Measurements from ENCODE around the gene COL5A1.
"Not testable (repeated sequence)": the region's sequence is repeated elsewhere in the genome, so short reads cannot be mapped to it uniquely, and the experiment has no call there.

Gene COL5A1

GRCh38 chr9:134712243-134712642 lies 70.6 kb downstream of the COL5A1 start:
- DNase-seq = no peak

- no peak for DNase-seq
Measured at GRCh38 chr9:134712926-134713325, 71.3 kb downstream of the COL5A1 start.

- not testable (repeated sequence) for DNase-seq
Measured at GRCh38 chr9:134715536-134715935, 73.9 kb downstream of the COL5A1 start.

GRCh38 chr9:134716067-134716466 lies 74.5 kb downstream of the COL5A1 start:
- no peak for DNase-seq

- no peak for DNase-seq
Measured at GRCh38 chr9:134717056-134717455, 75.5 kb downstream of the COL5A1 start.

- no peak for DNase-seq
Measured at GRCh38 chr9:134717924-134718645, 76.5 kb downstream of the COL5A1 start.

GRCh38 chr9:134719331-134719730 lies 77.7 kb downstream of the COL5A1 start:
- DNase-seq = no peak

GRCh38 chr9:134720136-134720753 lies 78.6 kb downstream of the COL5A1 start:
- no peak for DNase-seq

- DNase-seq = no peak
Measured at GRCh38 chr9:134720796-134721195, 79.2 kb downstream of the COL5A1 start.

- DNase-seq = no peak
Measured at GRCh38 chr9:134721344-134721743, 79.7 kb downstream of the COL5A1 start.

GRCh38 chr9:134722120-134722701 lies 80.6 kb downstream of the COL5A1 start:
- no peak for DNase-seq

GRCh38 chr9:134723037-134723436 lies 81.4 kb downstream of the COL5A1 start:
- DNase-seq = no peak

GRCh38 chr9:134723491-134724190 lies 82.0 kb downstream of the COL5A1 start:
- no peak for DNase-seq

GRCh38 chr9:134724202-134724911 lies 82.8 kb downstream of the COL5A1 start:
- DNase-seq = no peak

- DNase-seq = no peak
Measured at GRCh38 chr9:134724912-134725604, 83.5 kb downstream of the COL5A1 start.

GRCh38 chr9:134725605-134725940 lies 84.0 kb downstream of the COL5A1 start:
- DNase-seq = peak; percentile 42

GRCh38 chr9:134726026-134726721 lies 84.6 kb downstream of the COL5A1 start:
- DNase-seq = no peak

GRCh38 chr9:134726722-134727034 lies 85.1 kb downstream of the COL5A1 start:
- DNase-seq = no peak

- no peak for DNase-seq
Measured at GRCh38 chr9:134728021-134728795, 86.6 kb downstream of the COL5A1 start.

- no peak for DNase-seq
Measured at GRCh38 chr9:134728801-134729495, 87.3 kb downstream of the COL5A1 start.
